CD4-positive, alpha-beta T cell treated with Interleukin-15 for 4 hours (primary cell): ENCODE data around the gene KCTD13.
A peak's percentile ranks its signal among the peaks of the same experiment; 100 is the strongest.
"Not testable (repeated sequence)": the region's sequence is repeated elsewhere in the genome, so short reads cannot be mapped to it uniquely, and the experiment has no call there.

Experiments
- DNase-seq: peaks from one replicate; pipeline ENCODE4 v3.0.0-alpha.2; 2020; ENCODE audit warnings: low spot score

Gene KCTD13

GRCh38 chr16:29906520-29907244 lies 19.3 kb downstream of the KCTD13 start:
- no peak for DNase-seq

- DNase-seq: no peak
Measured at GRCh38 chr16:29905668-29906067, 20.4 kb downstream of the KCTD13 start.

- DNase-seq: no peak
Measured at GRCh38 chr16:29904947-29905346, 21.1 kb downstream of the KCTD13 start.

- DNase-seq: no peak
Measured at GRCh38 chr16:29903590-29903989, 22.4 kb downstream of the KCTD13 start.

GRCh38 chr16:29901607-29901945 lies 24.4 kb downstream of the KCTD13 start:
- DNase-seq: no peak

GRCh38 chr16:29900888-29901606 lies 25.0 kb downstream of the KCTD13 start:
- no peak for DNase-seq

GRCh38 chr16:29900102-29900887 lies 25.7 kb downstream of the KCTD13 start, which contains the start of gene ASPHD1:
TSS of gene ASPHD1 (plus strand) at chr16:29900488. CDS start at chr16:29900972, 484 bp downstream.
- DNase-seq: peak; percentile 74

- no peak for DNase-seq
Measured at GRCh38 chr16:29899516-29900101, 26.4 kb downstream of the KCTD13 start, which contains the start of gene SEZ6L2. TSS of gene SEZ6L2 (minus strand) at chr16:29899550. CDS start at chr16:29899019, 531 bp downstream.

- DNase-seq: no peak
Measured at GRCh38 chr16:29898804-29899515, 27.1 kb downstream of the KCTD13 start.

GRCh38 chr16:29898135-29898803 lies 27.8 kb downstream of the KCTD13 start:
- DNase-seq: no peak

- no peak for DNase-seq
Measured at GRCh38 chr16:29897333-29897732, 28.7 kb downstream of the KCTD13 start.

GRCh38 chr16:29896841-29897240 lies 29.2 kb downstream of the KCTD13 start:
- DNase-seq: no peak

GRCh38 chr16:29894352-29894751 lies 31.7 kb downstream of the KCTD13 start:
- DNase-seq: no peak

GRCh38 chr16:29893553-29893952 lies 32.5 kb downstream of the KCTD13 start:
- no peak for DNase-seq

- no peak for DNase-seq
Measured at GRCh38 chr16:29892458-29892813, 33.6 kb downstream of the KCTD13 start.

GRCh38 chr16:29891525-29892457 lies 34.2 kb downstream of the KCTD13 start:
- DNase-seq: no peak

GRCh38 chr16:29889372-29889771 lies 36.7 kb downstream of the KCTD13 start:
- not testable (repeated sequence) for DNase-seq

GRCh38 chr16:29883987-29884386 lies 42.0 kb downstream of the KCTD13 start:
- DNase-seq: no peak

- DNase-seq: no peak
Measured at GRCh38 chr16:29881050-29881449, 45.0 kb downstream of the KCTD13 start.

- no peak for DNase-seq
Measured at GRCh38 chr16:29878172-29878571, 47.9 kb downstream of the KCTD13 start.
